Neural cell (in vitro differentiated cells): ENCODE measurements around the gene MRRF.

Source experiments
- EZH2 ChIP-seq: fragments of 200-600, 300-800 bp; shearing (Covaris generic), sonication (generic); IDR thresholded peaks from 2 replicates; pipeline ENCODE4 v1.6.1; 2014; ENCODE audit warnings: antibody characterized with exemption, low read length, borderline replicate concordance, mild to moderate bottlenecking; ENCODE audit not compliant: insufficient read depth, poor library complexity, severe bottlenecking
- MXI1 ChIP-seq: fragments of 450-650 bp; conservative IDR thresholded peaks from 2 replicates; pipeline ENCODE4 v1.6.1; 2014; ENCODE audit warnings: antibody characterized with exemption, mild to moderate bottlenecking; ENCODE audit not compliant: poor library complexity, severe bottlenecking
- POLR2AphosphoS5 ChIP-seq: IDR thresholded peaks from 2 replicates; pipeline ENCODE4 v1.6.1; 2012
- RAD21 ChIP-seq: fragments of 450-650 bp; conservative IDR thresholded peaks from 2 replicates; pipeline ENCODE4 v1.6.1; 2014; ENCODE audit warnings: antibody characterized with exemption, mild to moderate bottlenecking, moderate library complexity
- SMC3 ChIP-seq: fragments of 450-650 bp; conservative IDR thresholded peaks from 2 replicates; pipeline ENCODE4 v1.6.1; 2014; ENCODE audit warnings: antibody characterized with exemption, mild to moderate bottlenecking, moderate library complexity; ENCODE audit not compliant: poor library complexity
- TAF1 ChIP-seq: IDR thresholded peaks from 2 replicates; pipeline ENCODE4 v1.6.1; 2012; ENCODE audit warnings: low read depth
- TF ChIP-seq, protein P1 (sequence below): fragments of 450-650 bp; IDR thresholded peaks from 2 replicates; pipeline ENCODE4 v1.5.1; 2014; ENCODE audit warnings: antibody characterized with exemption, mild to moderate bottlenecking, moderate library complexity; ENCODE audit not compliant: poor library complexity, severe bottlenecking

GRCh38 chr9:122248448-122248865 is 16.2 kb upstream of the MRRF start:
- TF ChIP-seq, protein P1, sequence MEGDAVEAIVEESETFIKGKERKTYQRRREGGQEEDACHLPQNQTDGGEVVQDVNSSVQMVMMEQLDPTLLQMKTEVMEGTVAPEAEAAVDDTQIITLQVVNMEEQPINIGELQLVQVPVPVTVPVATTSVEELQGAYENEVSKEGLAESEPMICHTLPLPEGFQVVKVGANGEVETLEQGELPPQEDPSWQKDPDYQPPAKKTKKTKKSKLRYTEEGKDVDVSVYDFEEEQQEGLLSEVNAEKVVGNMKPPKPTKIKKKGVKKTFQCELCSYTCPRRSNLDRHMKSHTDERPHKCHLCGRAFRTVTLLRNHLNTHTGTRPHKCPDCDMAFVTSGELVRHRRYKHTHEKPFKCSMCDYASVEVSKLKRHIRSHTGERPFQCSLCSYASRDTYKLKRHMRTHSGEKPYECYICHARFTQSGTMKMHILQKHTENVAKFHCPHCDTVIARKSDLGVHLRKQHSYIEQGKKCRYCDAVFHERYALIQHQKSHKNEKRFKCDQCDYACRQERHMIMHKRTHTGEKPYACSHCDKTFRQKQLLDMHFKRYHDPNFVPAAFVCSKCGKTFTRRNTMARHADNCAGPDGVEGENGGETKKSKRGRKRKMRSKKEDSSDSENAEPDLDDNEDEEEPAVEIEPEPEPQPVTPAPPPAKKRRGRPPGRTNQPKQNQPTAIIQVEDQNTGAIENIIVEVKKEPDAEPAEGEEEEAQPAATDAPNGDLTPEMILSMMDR: no peak
- TF ChIP-seq TAF1 (no peak), SMC3 (no peak), POLR2AphosphoS5 (no peak), RAD21 (no peak), MXI1 (no peak), EZH2 (no peak)
